Transverse colon (tissue), 4 donors: Measurements from ENCODE around the gene UGT2B7.

Source experiments
- POLR2A ChIP-seq: fragments of 450-650 bp; IDR thresholded peaks from one replicate; pipeline ENCODE4 v1.6.1; 2016; ENCODE audit warnings: antibody characterized with exemption, mild to moderate bottlenecking, moderate library complexity
- POLR2AphosphoS5 ChIP-seq, 3 donors: sonication (generic); formaldehyde crosslinking; IDR thresholded peaks; one replicate each; pipeline ENCODE4 v1.6.1; 2016; ENCODE audit warnings: antibody characterized with exemption in 3 of 3
- TF ChIP-seq, protein P1 (sequence below), 5 experiments: fragments of 200-600 bp in 3 of 5; fragments of 450-650 bp in 2 of 5; sonication (generic) in 3 of 5; IDR thresholded peaks; 1 replicate in 2 of 5; 2 replicates in 3 of 5; pipeline ENCODE4 v1.5.1; 2016 to 2017; ENCODE audit warnings: antibody characterized with exemption in 5 of 5, inconsistent platforms in 3 of 5, mild to moderate bottlenecking in 2 of 5, moderate library complexity in 1 of 5

DNA sequence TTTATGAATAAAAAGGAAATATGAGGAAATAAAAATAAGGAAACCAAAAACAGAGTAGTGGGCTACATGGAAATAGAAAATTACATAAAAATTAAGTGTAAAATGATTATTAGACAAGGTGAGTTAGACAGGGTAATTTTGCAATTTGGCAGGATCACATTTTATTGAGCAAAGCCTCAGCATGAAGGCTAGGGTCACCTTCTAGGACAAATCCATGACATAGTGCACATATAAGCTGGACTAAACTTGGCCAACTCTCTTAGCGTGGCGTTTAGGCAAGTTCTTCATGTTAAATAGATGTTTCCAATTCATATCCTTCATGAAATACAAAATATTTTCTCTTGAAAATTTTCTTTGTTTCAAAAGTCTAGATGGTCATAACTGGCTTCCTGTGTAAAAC is 25.7 kb upstream of the UGT2B7 start:
- TF ChIP-seq, protein P1, sequence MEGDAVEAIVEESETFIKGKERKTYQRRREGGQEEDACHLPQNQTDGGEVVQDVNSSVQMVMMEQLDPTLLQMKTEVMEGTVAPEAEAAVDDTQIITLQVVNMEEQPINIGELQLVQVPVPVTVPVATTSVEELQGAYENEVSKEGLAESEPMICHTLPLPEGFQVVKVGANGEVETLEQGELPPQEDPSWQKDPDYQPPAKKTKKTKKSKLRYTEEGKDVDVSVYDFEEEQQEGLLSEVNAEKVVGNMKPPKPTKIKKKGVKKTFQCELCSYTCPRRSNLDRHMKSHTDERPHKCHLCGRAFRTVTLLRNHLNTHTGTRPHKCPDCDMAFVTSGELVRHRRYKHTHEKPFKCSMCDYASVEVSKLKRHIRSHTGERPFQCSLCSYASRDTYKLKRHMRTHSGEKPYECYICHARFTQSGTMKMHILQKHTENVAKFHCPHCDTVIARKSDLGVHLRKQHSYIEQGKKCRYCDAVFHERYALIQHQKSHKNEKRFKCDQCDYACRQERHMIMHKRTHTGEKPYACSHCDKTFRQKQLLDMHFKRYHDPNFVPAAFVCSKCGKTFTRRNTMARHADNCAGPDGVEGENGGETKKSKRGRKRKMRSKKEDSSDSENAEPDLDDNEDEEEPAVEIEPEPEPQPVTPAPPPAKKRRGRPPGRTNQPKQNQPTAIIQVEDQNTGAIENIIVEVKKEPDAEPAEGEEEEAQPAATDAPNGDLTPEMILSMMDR (IDR thresholded peaks at IDR 0.05) = no peak
- TF ChIP-seq POLR2A (no peak), POLR2AphosphoS5 (IDR thresholded peaks at IDR 0.05) (no peak)
